GM12892 (cell line): ENCODE data around the gene LSS.
"Not testable (repeated sequence)": the region's sequence is repeated elsewhere in the genome, so short reads cannot be mapped to it uniquely, and the experiment has no call there.

Source experiments
- DNase-seq: peaks from one replicate; pipeline ENCODE4 v3.0.0; 2011; ENCODE audit not compliant: insufficient read length
- FAIRE-seq: peaks from 2 replicates; lab custom pipeline; 2011; peaks lifted over from hg19 to GRCh38; lab: Jason Lieb, UNC
- POLR2A ChIP-seq: IDR thresholded peaks from 2 replicates; pipeline ENCODE4 v1.6.1; 2011; ENCODE audit warnings: low read depth, low read length, control low read depth
- POLR2AphosphoS5 ChIP-seq: IDR thresholded peaks from 2 replicates; pipeline ENCODE4 v1.6.1; 2011; ENCODE audit warnings: low read depth, low read length, control low read depth
- TAF1 ChIP-seq: IDR thresholded peaks from 2 replicates; pipeline ENCODE4 v1.6.1; 2011; ENCODE audit warnings: low read depth, mild to moderate bottlenecking, control low read depth, low read length, borderline replicate concordance

The LSS gene

GRCh38 chr21:46243960-46244361 is 15.4 kb upstream of the LSS start:
- FAIRE-seq (no peak), DNase-seq (no peak)
- TF ChIP-seq POLR2A, result no peak
- no peak for TF ChIP-seq POLR2AphosphoS5
- no peak for TF ChIP-seq TAF1

GRCh38 chr21:46243325-46243724 is 14.8 kb upstream of the LSS start:
- FAIRE-seq (no peak), DNase-seq (no peak)
- TF ChIP-seq POLR2AphosphoS5 (no peak), POLR2A (no peak), TAF1 (no peak)

- DNase-seq, result not testable (repeated sequence)
- peak; percentile 46 for FAIRE-seq
Observed at GRCh38 chr21:46241577-46241976, 13.0 kb upstream of the LSS start.

- FAIRE-seq (no peak), DNase-seq (no peak)
- no peak for TF ChIP-seq POLR2AphosphoS5
- TF ChIP-seq TAF1, result no peak
- no peak for TF ChIP-seq POLR2A
Observed at GRCh38 chr21:46239817-46240325, 11.3 kb upstream of the LSS start.

- FAIRE-seq (no peak), DNase-seq (no peak)
- TF ChIP-seq POLR2A (no peak), POLR2AphosphoS5 (no peak), TAF1 (no peak)
Observed at GRCh38 chr21:46237474-46237873, 8.9 kb upstream of the LSS start.

- FAIRE-seq, result no peak
- TF ChIP-seq POLR2AphosphoS5, result no peak
- TF ChIP-seq POLR2A, result 0 out of 2 replicates have a peak, but pooled peaks have one; percentile 16
- TF ChIP-seq TAF1, result no peak
- no peak for DNase-seq
Observed at GRCh38 chr21:46234436-46234950, 5.9 kb upstream of the LSS start.

GRCh38 chr21:46229923-46230260 is 1.3 kb upstream of the LSS start:
- FAIRE-seq (no peak), DNase-seq (no peak)
- no peak for TF ChIP-seq POLR2AphosphoS5
- no peak for TF ChIP-seq TAF1
- TF ChIP-seq POLR2A, result no peak

- FAIRE-seq (no peak), DNase-seq (peak; percentile 59)
- TF ChIP-seq TAF1, result no peak
- TF ChIP-seq POLR2AphosphoS5, result no peak
- TF ChIP-seq POLR2A, result peak; percentile 43; the same call in 1 of the 2 replicates
Observed at GRCh38 chr21:46229133-46229922, 754 bp upstream of the LSS start.

GRCh38 chr21:46227811-46228344 is 696 bp downstream of the LSS start:
- FAIRE-seq (no peak), DNase-seq (no peak)
- TF ChIP-seq POLR2AphosphoS5, result no peak
- no peak for TF ChIP-seq TAF1
- TF ChIP-seq POLR2A, result no peak

GRCh38 chr21:46226920-46227599 is 1.5 kb downstream of the LSS start:
- FAIRE-seq, result no peak
- DNase-seq, result no peak
- TF ChIP-seq POLR2A (no peak), POLR2AphosphoS5 (no peak), TAF1 (no peak)

GRCh38 chr21:46226146-46226545 is 2.4 kb downstream of the LSS start:
- FAIRE-seq (peak; percentile 40), DNase-seq (no peak)
- no peak for TF ChIP-seq TAF1
- TF ChIP-seq POLR2AphosphoS5, result no peak
- no peak for TF ChIP-seq POLR2A

GRCh38 chr21:46223661-46224060 is 4.9 kb downstream of the LSS start:
- FAIRE-seq, DNase-seq: not testable (repeated sequence)
